Rectal smooth muscle tissue (tissue), 1 donor: ENCODE data around the gene LIX1L.

Experiments
- H3K27ac ChIP-seq: one replicate; pipeline ENCODE4 v1.7.0; 2013; ENCODE audit warnings: low read depth, low read length, inconsistent platforms
- H3K27me3 ChIP-seq: one replicate; pipeline ENCODE4 v1.7.0; 2013; ENCODE audit warnings: low read length; ENCODE audit not compliant: control insufficient read depth, insufficient read depth
- H3K36me3 ChIP-seq: one replicate; pipeline ENCODE4 v1.7.0; 2013; ENCODE audit warnings: low read length; ENCODE audit not compliant: control insufficient read depth, insufficient read depth
- H3K4me1 ChIP-seq: one replicate; pipeline ENCODE4 v1.7.0; 2013; ENCODE audit warnings: low read length; ENCODE audit not compliant: control insufficient read depth, insufficient read depth
- H3K4me3 ChIP-seq: one replicate; pipeline ENCODE4 v1.7.0; 2013; ENCODE audit warnings: low read length
- H3K9ac ChIP-seq: one replicate; pipeline ENCODE4 v1.7.0; 2013; ENCODE audit warnings: low read length

Gene LIX1L

GRCh38 chr1:145957443-145958319 lies at the start of gene LIX1L:
Gene LIX1L, minus strand, starts transcription at chr1:145958017. Its CDS starts 90 bp downstream, at chr1:145957927.
- Histone ChIP-seq H3K27me3 (peaks cover 2% of the 10 kb centered on the region), H3K9ac (peak within 1 kb of the TSS; percentile 57), H3K27ac (peak within 1 kb of the TSS; percentile 98), H3K4me3 (peak within 1 kb of the TSS; percentile 81), H3K36me3 (no peaks in the 10 kb centered on the region), H3K4me1 (peaks cover 26% of the 10 kb centered on the region)

- no peaks in the 10 kb centered on the region for H3K36me3 ChIP-seq
- H3K27ac ChIP-seq = no peak overlapping the region
- H3K4me1 ChIP-seq = peaks cover 16% of the 10 kb centered on the region
- H3K27me3 ChIP-seq = no peaks in the 10 kb centered on the region
- H3K4me3 ChIP-seq = no peak overlapping the region
- no peak overlapping the region for H3K9ac ChIP-seq
These were observed 43.9 kb upstream of the LIX1L start for GRCh38 chr1:146001709-146002108.

GRCh38 chr1:145999321-146000024 lies 41.7 kb upstream of the LIX1L start:
- Histone ChIP-seq H3K9ac (no peak overlapping the region), H3K4me1 (peaks cover 16% of the 10 kb centered on the region), H3K27ac (peak overlapping the region; percentile 94), H3K4me3 (peak overlapping the region; percentile 7), H3K27me3 (no peaks in the 10 kb centered on the region), H3K36me3 (peaks cover 15% of the 10 kb centered on the region)

GRCh38 chr1:145997718-145998023 lies 39.9 kb upstream of the LIX1L start:
- no peak overlapping the region for H3K9ac ChIP-seq
- H3K4me3 ChIP-seq = peak overlapping the region; percentile 76
- peak overlapping the region; percentile 94 for H3K27ac ChIP-seq
- no peaks in the 10 kb centered on the region for H3K27me3 ChIP-seq
- H3K4me1 ChIP-seq = peaks cover 20% of the 10 kb centered on the region
- H3K36me3 ChIP-seq = peaks cover 33% of the 10 kb centered on the region

- Histone ChIP-seq H3K36me3 (peaks cover 36% of the 10 kb centered on the region), H3K4me3 (peak overlapping the region; percentile 76), H3K27ac (peak overlapping the region; percentile 94), H3K27me3 (no peaks in the 10 kb centered on the region), H3K4me1 (peaks cover 24% of the 10 kb centered on the region), H3K9ac (peak overlapping the region; percentile 77)
These were observed 39.4 kb upstream of the LIX1L start for GRCh38 chr1:145997016-145997717.

- peak within 1 kb of the TSS; percentile 100 for H3K4me3 ChIP-seq
- peak within 1 kb of the TSS; percentile 97 for H3K27ac ChIP-seq
- no peaks in the 10 kb centered on the region for H3K27me3 ChIP-seq
- peaks cover 36% of the 10 kb centered on the region for H3K36me3 ChIP-seq
- peak within 1 kb of the TSS; percentile 98 for H3K9ac ChIP-seq
- peaks cover 24% of the 10 kb centered on the region for H3K4me1 ChIP-seq
These were observed 38.7 kb upstream of the LIX1L start, which contains the start of gene TXNIP for GRCh38 chr1:145996433-145997015. Gene TXNIP, minus strand, starts transcription at chr1:145996579. Its CDS starts 313 bp downstream, at chr1:145996266.

GRCh38 chr1:145995964-145996432 lies 38.2 kb upstream of the LIX1L start:
- Histone ChIP-seq H3K27ac (peak overlapping the region; percentile 97), H3K36me3 (peaks cover 36% of the 10 kb centered on the region), H3K4me1 (peaks cover 24% of the 10 kb centered on the region), H3K4me3 (peak overlapping the region; percentile 100), H3K27me3 (no peaks in the 10 kb centered on the region), H3K9ac (peak overlapping the region; percentile 98)

- Histone ChIP-seq H3K9ac (peak overlapping the region; percentile 98), H3K27me3 (no peaks in the 10 kb centered on the region), H3K4me3 (peak overlapping the region; percentile 100), H3K4me1 (peaks cover 24% of the 10 kb centered on the region), H3K27ac (peak overlapping the region; percentile 97), H3K36me3 (peaks cover 36% of the 10 kb centered on the region)
These were observed 37.5 kb upstream of the LIX1L start for GRCh38 chr1:145995148-145995881.

- peaks cover 36% of the 10 kb centered on the region for H3K36me3 ChIP-seq
- peak overlapping the region; percentile 98 for H3K9ac ChIP-seq
- peak overlapping the region; percentile 97 for H3K27ac ChIP-seq
- H3K4me1 ChIP-seq = peaks cover 20% of the 10 kb centered on the region
- no peaks in the 10 kb centered on the region for H3K27me3 ChIP-seq
- H3K4me3 ChIP-seq = peak overlapping the region; percentile 100
These were observed 36.7 kb upstream of the LIX1L start for GRCh38 chr1:145994391-145995120.

GRCh38 chr1:145993618-145994390 lies 36.0 kb upstream of the LIX1L start:
- peaks cover 36% of the 10 kb centered on the region for H3K36me3 ChIP-seq
- no peaks in the 10 kb centered on the region for H3K27me3 ChIP-seq
- H3K4me3 ChIP-seq = peak overlapping the region; percentile 100
- peak overlapping the region; percentile 97 for H3K27ac ChIP-seq
- H3K4me1 ChIP-seq = peaks cover 16% of the 10 kb centered on the region
- peak overlapping the region; percentile 98 for H3K9ac ChIP-seq
